Chondrocyte (in vitro differentiated cells): ENCODE measurements around the gene ATP8B3. TPM values are rescaled to one million over a fixed set of nuclear protein-coding genes. Genes with fewer than 3 reads are reported as not detected.

Experiments used
- DNase-seq: peaks from one replicate; pipeline ENCODE4 v3.0.0; 2021; ENCODE audit warnings: mixed read lengths, low spot score
- H3K27ac Mint-ChIP-seq: one replicate; pipeline ENCODE4 v1.8.0; 2021; ENCODE audit warnings: mild to moderate bottlenecking, moderate library complexity, mixed read lengths; ENCODE audit not compliant: unreplicated experiment
- H3K27me3 Mint-ChIP-seq: 2 replicates; pipeline ENCODE4 v1.8.0; 2021; ENCODE audit warnings: low read depth, mixed read lengths
- H3K36me3 Mint-ChIP-seq: 2 replicates; pipeline ENCODE4 v1.8.0; 2021; ENCODE audit warnings: low read depth, mixed read lengths
- H3K4me1 Mint-ChIP-seq: 2 replicates; pipeline ENCODE4 v1.8.0; 2021; ENCODE audit warnings: low read depth, mild to moderate bottlenecking, mixed read lengths
- H3K4me3 Mint-ChIP-seq: one replicate; pipeline ENCODE4 v1.8.0; 2021; ENCODE audit warnings: mild to moderate bottlenecking, moderate library complexity, mixed read lengths; ENCODE audit not compliant: unreplicated experiment
- H3K9me3 Mint-ChIP-seq: 2 replicates; pipeline ENCODE4 v1.8.0; 2021; ENCODE audit warnings: low read depth, mixed read lengths
- total RNA-seq: library from RNA; stranded (reverse); gene quantifications from 3 replicates; pipeline ENCODE4 v1.2.1, GENCODE V29; 2021
- TF ChIP-seq, protein P1 (sequence below): fragments of 200-600 bp; sonication (generic); IDR thresholded peaks from 2 replicates; pipeline ENCODE4 v1.5.0; 2021; ENCODE audit warnings: antibody characterized with exemption, mild to moderate bottlenecking, moderate library complexity

The ATP8B3 gene
- total RNA-seq, 1 donor from 2014 or later, result 5.7 TPM

DNA sequence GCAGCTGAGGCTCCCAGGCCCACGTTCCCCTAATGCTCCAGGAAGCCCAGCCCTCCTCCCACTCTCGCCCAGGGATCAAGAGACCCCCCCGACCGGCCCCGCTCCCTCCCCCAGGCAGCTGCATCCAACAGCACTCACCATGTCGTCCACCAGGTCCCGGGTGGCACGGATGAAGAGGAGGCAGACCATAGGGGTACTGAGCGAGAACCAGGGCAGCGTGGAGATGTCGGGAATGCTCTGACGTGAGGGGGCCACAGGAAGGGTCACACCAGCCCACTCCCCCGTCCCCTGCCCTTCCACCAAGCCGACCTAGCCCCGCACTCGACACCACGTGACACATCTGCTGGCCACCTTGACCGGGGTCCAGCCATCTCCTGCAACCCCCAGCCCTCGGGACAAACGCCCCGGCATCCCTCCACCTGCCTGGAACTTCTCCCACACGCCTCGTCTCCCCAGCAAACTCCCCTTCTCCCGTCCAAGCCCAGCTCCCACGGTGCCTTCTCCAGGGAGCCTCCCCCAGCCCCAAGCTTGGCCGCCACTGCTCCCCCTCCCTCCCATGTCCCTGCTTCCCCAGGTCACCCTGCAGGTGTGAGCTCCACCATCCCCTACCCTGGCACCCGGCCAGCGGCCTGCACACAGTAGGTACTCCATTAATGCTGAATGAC, 4.9 kb downstream of the ATP8B3 start:
- H3K27ac Mint-ChIP-seq, result no peak overlapping the region
- peak; percentile 89 for DNase-seq
- H3K27me3 Mint-ChIP-seq, result no peaks in the 10 kb centered on the region
- H3K36me3 Mint-ChIP-seq, result peaks cover 2% of the 10 kb centered on the region
- TF ChIP-seq, protein P1, sequence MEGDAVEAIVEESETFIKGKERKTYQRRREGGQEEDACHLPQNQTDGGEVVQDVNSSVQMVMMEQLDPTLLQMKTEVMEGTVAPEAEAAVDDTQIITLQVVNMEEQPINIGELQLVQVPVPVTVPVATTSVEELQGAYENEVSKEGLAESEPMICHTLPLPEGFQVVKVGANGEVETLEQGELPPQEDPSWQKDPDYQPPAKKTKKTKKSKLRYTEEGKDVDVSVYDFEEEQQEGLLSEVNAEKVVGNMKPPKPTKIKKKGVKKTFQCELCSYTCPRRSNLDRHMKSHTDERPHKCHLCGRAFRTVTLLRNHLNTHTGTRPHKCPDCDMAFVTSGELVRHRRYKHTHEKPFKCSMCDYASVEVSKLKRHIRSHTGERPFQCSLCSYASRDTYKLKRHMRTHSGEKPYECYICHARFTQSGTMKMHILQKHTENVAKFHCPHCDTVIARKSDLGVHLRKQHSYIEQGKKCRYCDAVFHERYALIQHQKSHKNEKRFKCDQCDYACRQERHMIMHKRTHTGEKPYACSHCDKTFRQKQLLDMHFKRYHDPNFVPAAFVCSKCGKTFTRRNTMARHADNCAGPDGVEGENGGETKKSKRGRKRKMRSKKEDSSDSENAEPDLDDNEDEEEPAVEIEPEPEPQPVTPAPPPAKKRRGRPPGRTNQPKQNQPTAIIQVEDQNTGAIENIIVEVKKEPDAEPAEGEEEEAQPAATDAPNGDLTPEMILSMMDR, result no peak
- H3K9me3 Mint-ChIP-seq, result no peaks in the 10 kb centered on the region
- no peak overlapping the region for H3K4me3 Mint-ChIP-seq
- peaks cover 5% of the 10 kb centered on the region for H3K4me1 Mint-ChIP-seq

GRCh38 chr19:1806184-1807029, 5.7 kb downstream of the ATP8B3 start:
- no peak overlapping the region for H3K27ac Mint-ChIP-seq

GRCh38 chr19:1805401-1806183, 6.5 kb downstream of the ATP8B3 start:
- DNase-seq, result peak; percentile 84
- Mint-ChIP-seq H3K9me3 (no peaks in the 10 kb centered on the region), H3K4me1 (no peaks in the 10 kb centered on the region), H3K36me3 (peaks cover 2% of the 10 kb centered on the region), H3K27me3 (no peaks in the 10 kb centered on the region), H3K4me3 (no peak overlapping the region), H3K27ac (no peak overlapping the region)
- TF ChIP-seq, protein P1, result no peak

More at GRCh38 chr19:1806184-1807029, 5.7 kb downstream of the ATP8B3 start:
- no peaks in the 10 kb centered on the region for H3K9me3 Mint-ChIP-seq
- peaks cover 2% of the 10 kb centered on the region for H3K4me1 Mint-ChIP-seq
- TF ChIP-seq, protein P1, result no peak
- peak; percentile 86 for DNase-seq
- no peak overlapping the region for H3K4me3 Mint-ChIP-seq
- H3K27me3 Mint-ChIP-seq, result no peaks in the 10 kb centered on the region
- H3K36me3 Mint-ChIP-seq, result peaks cover 2% of the 10 kb centered on the region

DNA sequence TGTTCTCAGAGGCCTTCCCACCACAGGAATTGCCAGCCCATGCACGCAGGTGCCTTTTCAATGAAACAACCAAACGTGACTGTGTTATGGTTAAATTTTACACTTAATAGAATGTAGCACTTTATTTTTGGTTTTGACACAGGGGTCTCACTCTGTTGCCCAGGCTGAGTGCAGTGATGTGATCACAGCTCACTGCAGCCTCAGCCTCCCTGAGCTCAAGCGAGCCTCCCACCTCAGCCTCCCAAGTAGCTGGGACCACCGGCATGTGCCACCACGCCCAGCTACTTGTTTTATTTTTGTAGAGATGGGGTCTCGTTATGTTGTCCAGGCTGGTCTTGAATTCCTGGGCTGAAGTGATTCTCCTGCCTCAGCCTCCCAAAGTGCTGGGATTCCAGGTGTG, 7.2 kb downstream of the ATP8B3 start:
- Mint-ChIP-seq H3K36me3 (peaks cover 6% of the 10 kb centered on the region), H3K27ac (no peak overlapping the region), H3K4me3 (no peak overlapping the region), H3K4me1 (no peaks in the 10 kb centered on the region), H3K9me3 (no peaks in the 10 kb centered on the region), H3K27me3 (no peaks in the 10 kb centered on the region)
- no peak for DNase-seq
- TF ChIP-seq, protein P1, result no peak
